Mucosa of rectum (tissue), 2 donors: ENCODE measurements around the gene SLC10A3.

Source experiments
- H3K27ac ChIP-seq, 2 donors: one replicate each; pipeline ENCODE4 v1.7.0; 2013; ENCODE audit warnings: inconsistent platforms in 2 of 2, low read depth in 2 of 2, low read length in 2 of 2
- H3K27me3 ChIP-seq, 2 donors: one replicate each; pipeline ENCODE4 v1.7.0; 2013; ENCODE audit warnings: low read length in 2 of 2; ENCODE audit not compliant: control insufficient read depth in 2 of 2, insufficient read depth in 2 of 2
- H3K36me3 ChIP-seq, 2 donors: one replicate each; pipeline ENCODE4 v1.7.0; 2013; ENCODE audit warnings: low read length in 2 of 2; ENCODE audit not compliant: control insufficient read depth in 2 of 2, insufficient read depth in 2 of 2
- H3K4me1 ChIP-seq, 2 donors: one replicate each; pipeline ENCODE4 v1.7.0; 2013; ENCODE audit warnings: low read length in 2 of 2, mild to moderate bottlenecking in 1 of 2; ENCODE audit not compliant: control insufficient read depth in 2 of 2, insufficient read depth in 2 of 2
- H3K4me3 ChIP-seq, 2 donors: one replicate each; pipeline ENCODE4 v1.7.0; 2013; ENCODE audit warnings: low read length in 2 of 2
- H3K9ac ChIP-seq, 2 donors: one replicate each; pipeline ENCODE4 v1.7.0; 2013; ENCODE audit warnings: low read length in 2 of 2, low read depth in 1 of 2, mild to moderate bottlenecking in 1 of 2
- H3K9me3 ChIP-seq, 2 donors: one replicate each; pipeline ENCODE4 v1.7.0; 2013; ENCODE audit warnings: low read length in 2 of 2; ENCODE audit not compliant: control insufficient read depth in 2 of 2
- donor health status: healthy.
- donor health status: Normal muscosa, but diverticular disease.

SLC10A3 gene, protein sequence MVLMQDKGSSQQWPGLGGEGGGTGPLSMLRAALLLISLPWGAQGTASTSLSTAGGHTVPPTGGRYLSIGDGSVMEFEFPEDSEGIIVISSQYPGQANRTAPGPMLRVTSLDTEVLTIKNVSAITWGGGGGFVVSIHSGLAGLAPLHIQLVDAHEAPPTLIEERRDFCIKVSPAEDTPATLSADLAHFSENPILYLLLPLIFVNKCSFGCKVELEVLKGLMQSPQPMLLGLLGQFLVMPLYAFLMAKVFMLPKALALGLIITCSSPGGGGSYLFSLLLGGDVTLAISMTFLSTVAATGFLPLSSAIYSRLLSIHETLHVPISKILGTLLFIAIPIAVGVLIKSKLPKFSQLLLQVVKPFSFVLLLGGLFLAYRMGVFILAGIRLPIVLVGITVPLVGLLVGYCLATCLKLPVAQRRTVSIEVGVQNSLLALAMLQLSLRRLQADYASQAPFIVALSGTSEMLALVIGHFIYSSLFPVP

DNA sequence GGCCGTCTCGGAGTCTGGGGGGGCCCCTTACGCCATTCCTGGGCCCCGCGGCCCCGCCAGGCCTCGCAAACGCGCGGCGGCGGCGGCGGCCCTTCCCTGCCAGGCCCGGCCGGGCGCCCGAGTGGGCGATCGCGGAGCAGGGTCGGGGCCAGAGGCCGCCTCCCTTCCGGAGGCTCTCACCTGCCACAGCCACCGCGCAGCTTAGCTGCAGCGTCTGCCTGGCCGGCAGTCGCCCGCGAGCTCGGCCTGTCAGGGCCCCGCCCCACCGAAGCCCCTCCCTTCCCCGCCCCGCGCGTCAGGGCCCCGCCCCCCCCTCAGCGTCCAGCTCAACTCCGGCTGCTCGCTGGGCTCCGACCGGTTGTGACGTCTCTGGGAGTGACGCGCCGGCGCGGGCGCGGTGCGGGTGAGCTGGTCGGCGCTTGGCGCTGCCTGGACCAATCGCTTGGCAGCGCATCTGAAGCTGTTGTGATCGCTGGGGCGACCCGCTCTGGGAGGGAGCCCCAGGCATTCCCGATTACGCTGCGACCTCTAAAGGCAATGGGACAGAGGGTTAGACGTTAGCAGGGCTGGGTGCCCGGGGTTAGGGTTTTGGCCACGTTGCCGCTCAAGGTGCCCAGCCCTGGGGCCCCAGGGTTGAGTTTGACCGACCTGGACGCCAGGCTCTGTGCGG is at the start of gene SLC10A3:
TSS of gene SLC10A3 (minus strand) at position 216 of the 670 bp plus-strand sequence. CDS start 1,689 bp downstream, outside the sequence.
- H3K27me3 ChIP-seq: no peaks in the 10 kb centered on the region
- H3K4me3 ChIP-seq: peak within 1 kb of the TSS; percentile 72 to 74
- H3K4me1 ChIP-seq: peaks cover 12 to 17% of the 10 kb centered on the region in 2 donors
- no peaks in the 10 kb centered on the region for H3K36me3 ChIP-seq
- peak within 1 kb of the TSS; percentile 94 to 95 for H3K27ac ChIP-seq
- H3K9ac ChIP-seq: peak within 1 kb of the TSS; percentile 83 to 89
- no peaks in the 10 kb centered on the region for H3K9me3 ChIP-seq

DNA sequence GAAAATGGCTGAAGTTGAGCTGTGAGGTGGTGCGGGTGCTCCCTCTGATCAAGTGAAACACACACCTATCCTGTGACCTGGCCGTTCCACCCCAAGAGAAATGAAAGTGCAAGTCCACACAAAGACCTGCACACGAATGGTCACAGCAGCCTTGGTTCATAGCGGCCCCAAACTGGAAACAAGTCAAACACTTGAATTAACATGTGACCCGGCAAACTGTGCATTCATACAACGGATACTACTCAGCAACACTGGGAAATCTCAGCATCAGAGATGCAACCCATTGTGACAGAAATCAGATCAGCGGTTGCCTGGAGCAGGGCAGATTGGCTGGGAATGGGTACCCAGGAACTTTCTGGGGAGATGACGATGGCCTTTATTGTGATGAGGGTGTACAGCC is 48.6 kb upstream of the SLC10A3 start:
- no peak overlapping the region for H3K27ac ChIP-seq
- H3K4me3 ChIP-seq: no peak overlapping the region
- peaks cover 0 to 13% of the 10 kb centered on the region in 2 donors for H3K36me3 ChIP-seq
- no peaks in the 10 kb centered on the region for H3K9me3 ChIP-seq
- peaks cover 0 to 2% of the 10 kb centered on the region in 2 donors for H3K27me3 ChIP-seq
- peaks cover 3 to 7% of the 10 kb centered on the region in 2 donors for H3K4me1 ChIP-seq
- H3K9ac ChIP-seq: no peak overlapping the region

DNA sequence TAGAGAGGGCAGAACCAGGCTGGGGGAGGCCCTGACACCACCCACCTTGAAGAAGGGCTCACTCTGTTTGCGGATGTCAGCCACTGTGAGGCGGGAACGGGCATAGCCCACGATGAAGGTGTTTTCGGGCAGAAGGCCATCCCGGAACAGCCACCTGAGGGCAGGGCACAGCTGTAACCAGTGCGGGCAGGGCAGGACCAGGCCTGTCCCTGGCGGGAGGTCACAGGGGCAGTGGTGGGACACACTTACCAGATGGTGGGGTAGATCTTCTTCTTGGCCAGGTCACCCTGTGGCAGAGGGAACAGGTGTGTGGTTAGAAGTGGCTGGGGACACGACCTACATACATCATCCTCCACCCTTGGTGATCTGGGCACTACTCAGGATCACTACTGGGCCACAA is 45.5 kb upstream of the SLC10A3 start:
- Histone ChIP-seq H3K4me1 (peaks cover 0 to 7% of the 10 kb centered on the region in 2 donors), H3K4me3 (no peak overlapping the region), H3K9ac (no peak overlapping the region), H3K27ac (no peak overlapping the region), H3K27me3 (peaks cover under 1 to 2% of the 10 kb centered on the region in 2 donors), H3K9me3 (no peaks in the 10 kb centered on the region), H3K36me3 (peaks cover 0 to 27% of the 10 kb centered on the region in 2 donors)

DNA sequence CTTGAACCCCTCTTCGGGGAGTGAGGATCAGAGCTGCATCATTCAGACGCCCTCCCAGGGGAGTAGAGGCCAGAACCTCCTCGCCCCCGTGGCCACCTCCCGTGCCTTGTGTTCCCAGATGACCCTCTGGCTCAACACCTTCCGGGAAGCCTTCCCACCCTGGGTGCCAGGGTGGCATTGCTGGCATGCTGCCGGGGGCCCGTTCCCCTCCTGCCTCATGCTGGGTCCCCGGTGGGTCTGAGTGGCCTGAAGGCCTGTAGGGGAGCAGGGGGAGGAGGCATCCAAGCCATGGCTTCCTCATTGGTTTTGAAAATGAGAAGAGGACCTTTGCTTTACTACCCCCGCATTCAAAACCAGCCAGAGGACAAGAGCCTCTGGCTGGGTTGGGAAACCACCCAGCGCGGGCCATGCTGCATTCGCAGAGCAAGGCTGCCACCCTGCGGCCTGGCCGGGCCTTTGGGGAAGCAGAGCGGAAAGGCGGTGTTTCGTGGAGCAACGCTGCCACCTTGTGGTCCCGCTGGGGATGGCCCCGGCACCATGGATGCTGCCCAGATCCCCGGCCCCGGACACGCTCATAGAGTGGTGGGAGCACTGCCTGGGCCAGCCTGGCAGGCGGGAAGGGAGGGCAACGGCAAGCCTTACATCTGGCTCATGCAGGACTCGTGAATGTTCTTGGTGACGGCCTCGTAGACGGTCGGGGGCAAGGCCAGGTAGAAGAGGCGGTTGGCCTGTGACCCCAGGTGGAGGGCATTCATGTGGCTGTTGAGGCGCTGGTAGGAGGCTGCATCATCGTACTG is 44.3 kb upstream of the SLC10A3 start:
- Histone ChIP-seq H3K4me1 (peaks cover 0 to 7% of the 10 kb centered on the region in 2 donors), H3K27me3 (peaks cover 2 to 3% of the 10 kb centered on the region in 2 donors), H3K9me3 (no peaks in the 10 kb centered on the region), H3K36me3 (peaks cover 0 to 27% of the 10 kb centered on the region in 2 donors), H3K27ac (no peak overlapping the region), H3K4me3 (no peak overlapping the region), H3K9ac (no peak overlapping the region)

DNA sequence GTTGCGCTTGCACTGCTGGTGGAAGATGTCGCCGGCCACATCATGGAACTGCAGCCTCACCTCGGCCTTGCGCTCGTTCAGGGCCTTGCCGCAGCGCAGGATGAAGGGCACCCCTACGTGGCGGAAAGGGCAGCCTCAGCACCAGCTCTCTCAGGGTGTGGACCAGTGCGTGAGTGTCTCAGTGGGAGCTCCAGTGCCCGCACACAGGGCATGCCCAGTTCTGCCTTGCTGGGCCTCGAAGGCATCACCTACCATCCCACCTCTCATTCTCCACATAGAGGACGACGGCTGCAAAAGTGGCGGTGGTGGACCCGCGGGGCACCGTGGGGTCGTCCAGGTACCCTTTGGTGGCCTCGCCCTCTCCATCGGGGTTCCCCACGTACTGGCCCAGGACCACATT is 42.3 kb upstream of the SLC10A3 start:
- Histone ChIP-seq H3K9ac (no peak overlapping the region), H3K36me3 (peaks cover 0 to 27% of the 10 kb centered on the region in 2 donors), H3K9me3 (no peaks in the 10 kb centered on the region), H3K4me3 (no peak overlapping the region), H3K4me1 (peaks cover 0 to 7% of the 10 kb centered on the region in 2 donors), H3K27me3 (peaks cover 2 to 3% of the 10 kb centered on the region in 2 donors), H3K27ac (no peak overlapping the region)

DNA sequence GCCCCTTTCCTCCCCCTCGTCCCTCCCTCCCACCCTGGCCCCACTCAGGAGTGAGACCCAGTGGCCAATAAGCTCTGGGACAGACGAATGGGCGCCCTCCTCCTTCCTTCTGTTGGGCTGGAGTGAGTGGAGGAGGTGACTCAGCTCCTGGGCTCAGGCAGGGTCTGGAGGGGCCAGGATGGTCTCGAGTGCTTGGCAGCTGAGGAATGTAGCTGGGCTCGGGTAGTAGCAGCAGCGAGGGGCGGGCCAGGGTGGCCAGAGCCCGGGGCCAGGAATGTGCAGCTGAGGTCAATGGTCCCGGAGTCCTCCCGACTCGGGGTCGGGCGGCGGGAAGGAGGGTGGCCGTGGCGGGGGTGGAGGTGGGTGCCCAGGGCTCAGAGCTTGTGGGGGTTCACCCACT is 41.2 kb upstream of the SLC10A3 start:
- Histone ChIP-seq H3K4me1 (peaks cover 8 to 10% of the 10 kb centered on the region in 2 donors), H3K27ac (no peak overlapping the region), H3K4me3 (no peak overlapping the region), H3K36me3 (peaks cover 0 to 27% of the 10 kb centered on the region in 2 donors), H3K9me3 (no peaks in the 10 kb centered on the region), H3K9ac (no peak overlapping the region), H3K27me3 (peaks cover 2 to 3% of the 10 kb centered on the region in 2 donors)

DNA sequence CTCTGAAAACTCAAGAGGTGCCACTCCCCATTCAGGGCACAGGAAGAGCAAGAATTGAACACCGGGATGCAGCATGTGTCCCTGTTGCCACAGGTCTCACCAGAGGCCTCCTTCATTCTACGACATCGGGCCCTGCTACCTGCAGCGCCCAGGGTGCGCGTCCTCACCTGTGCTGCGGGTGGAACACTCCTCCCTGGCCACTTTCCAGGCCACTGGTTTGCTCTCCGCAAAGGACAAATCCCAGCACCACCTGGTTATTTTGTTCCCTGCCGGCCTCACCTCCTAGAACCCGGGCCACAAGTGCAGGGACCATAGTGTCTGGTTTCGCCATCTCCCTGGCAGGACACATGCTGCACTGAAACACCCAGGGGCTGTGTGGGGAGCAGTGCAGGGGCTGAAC is 39.9 kb upstream of the SLC10A3 start:
- Histone ChIP-seq H3K36me3 (peaks cover 0 to 22% of the 10 kb centered on the region in 2 donors), H3K27me3 (peaks cover 2 to 3% of the 10 kb centered on the region in 2 donors), H3K27ac (no peak overlapping the region), H3K4me1 (peaks cover 10% of the 10 kb centered on the region in 2 donors), H3K9ac (no peak overlapping the region), H3K9me3 (no peaks in the 10 kb centered on the region), H3K4me3 (no peak overlapping the region)

DNA sequence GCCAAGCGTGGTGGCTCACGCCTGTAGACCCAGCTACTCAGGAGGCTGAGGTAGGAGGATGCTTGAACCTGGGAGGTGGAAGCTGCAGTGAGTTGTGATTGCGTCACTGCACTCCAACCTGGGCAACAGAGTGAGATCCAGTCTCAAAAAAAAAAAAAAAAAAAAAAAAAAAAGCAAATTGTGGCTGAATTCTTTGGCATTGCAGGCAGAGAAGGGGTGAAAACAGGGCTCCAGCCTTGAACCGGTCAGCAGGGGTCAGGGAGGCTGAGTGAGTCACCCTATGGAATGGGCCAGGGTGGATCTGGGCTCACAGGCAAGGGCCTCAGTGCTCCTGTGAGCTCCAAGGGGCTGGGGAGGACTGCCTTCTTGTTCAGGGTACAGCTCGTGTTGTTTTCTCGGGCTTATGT is 38.8 kb upstream of the SLC10A3 start:
- peaks cover 2 to 3% of the 10 kb centered on the region in 2 donors for H3K27me3 ChIP-seq
- H3K9ac ChIP-seq: no peak overlapping the region
- no peak overlapping the region for H3K27ac ChIP-seq
- H3K4me3 ChIP-seq: no peak overlapping the region
- H3K36me3 ChIP-seq: peaks cover 0 to 18% of the 10 kb centered on the region in 2 donors
- H3K4me1 ChIP-seq: peaks cover 3 to 11% of the 10 kb centered on the region in 2 donors
- H3K9me3 ChIP-seq: no peaks in the 10 kb centered on the region

DNA sequence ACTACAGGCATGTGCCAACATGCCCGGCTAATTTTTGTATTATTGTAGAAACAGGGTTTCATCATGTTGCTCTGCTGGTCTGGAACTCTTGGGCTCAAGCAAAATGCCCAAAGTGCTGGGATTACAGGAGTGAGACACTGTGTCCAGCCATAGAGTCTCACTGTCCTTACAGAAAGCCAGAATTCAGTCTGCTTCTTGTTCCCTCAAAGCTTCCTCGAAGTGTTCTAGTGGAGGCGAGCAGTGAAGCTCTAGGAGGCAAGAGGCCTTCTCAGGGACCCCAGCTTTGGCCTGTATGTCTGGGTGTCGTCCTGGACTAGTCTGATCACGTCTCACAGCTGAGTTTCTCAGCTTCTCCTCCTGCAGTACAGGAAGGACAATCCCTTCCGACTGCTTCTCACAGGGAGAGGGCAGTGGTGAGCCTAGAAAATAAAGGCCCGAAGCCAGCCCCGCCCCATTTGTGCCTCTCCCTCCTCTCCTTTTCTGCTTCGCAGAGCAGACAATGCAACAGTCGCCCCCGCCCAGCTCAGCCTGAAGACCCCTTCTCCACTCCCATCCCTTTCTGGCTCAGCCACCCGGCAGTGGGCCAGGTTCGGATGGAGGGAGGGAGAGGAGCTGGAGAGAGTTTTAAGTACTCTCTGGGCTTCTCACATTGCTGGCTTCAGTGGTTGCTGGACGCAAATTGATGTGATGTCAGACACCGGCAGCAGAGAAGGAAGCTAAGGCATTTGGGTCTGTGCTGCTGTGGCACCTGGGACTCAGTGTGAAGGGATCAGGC is 36.7 kb upstream of the SLC10A3 start:
- peak overlapping the region; percentile 63 to 65 for H3K4me3 ChIP-seq
- H3K9ac ChIP-seq: peak overlapping the region; percentile 77 to 78
- peaks cover 0 to 3% of the 10 kb centered on the region in 2 donors for H3K27me3 ChIP-seq
- H3K9me3 ChIP-seq: no peaks in the 10 kb centered on the region
- H3K4me1 ChIP-seq: peaks cover 3 to 11% of the 10 kb centered on the region in 2 donors
- H3K27ac ChIP-seq: peak overlapping the region; percentile 61 to 72
- no peaks in the 10 kb centered on the region for H3K36me3 ChIP-seq
